AG10803 (cell line): ENCODE data around the gene MRPL54.

ENCODE experiments used
- DNase-seq: peaks from one replicate; pipeline ENCODE4 v3.0.0; 2010; ENCODE audit warnings: low read depth
- H3K4me3 ChIP-seq: 2 replicates; pipeline ENCODE4 v1.5.1; 2011; ENCODE audit warnings: mild to moderate bottlenecking, low read length, control low read depth
- TF ChIP-seq, protein P1 (sequence below): conservative IDR thresholded peaks from 2 replicates; pipeline ENCODE4 v1.5.1; 2011; ENCODE audit warnings: mild to moderate bottlenecking, low read length, control low read depth, inconsistent platforms

MRPL54 gene

DNA sequence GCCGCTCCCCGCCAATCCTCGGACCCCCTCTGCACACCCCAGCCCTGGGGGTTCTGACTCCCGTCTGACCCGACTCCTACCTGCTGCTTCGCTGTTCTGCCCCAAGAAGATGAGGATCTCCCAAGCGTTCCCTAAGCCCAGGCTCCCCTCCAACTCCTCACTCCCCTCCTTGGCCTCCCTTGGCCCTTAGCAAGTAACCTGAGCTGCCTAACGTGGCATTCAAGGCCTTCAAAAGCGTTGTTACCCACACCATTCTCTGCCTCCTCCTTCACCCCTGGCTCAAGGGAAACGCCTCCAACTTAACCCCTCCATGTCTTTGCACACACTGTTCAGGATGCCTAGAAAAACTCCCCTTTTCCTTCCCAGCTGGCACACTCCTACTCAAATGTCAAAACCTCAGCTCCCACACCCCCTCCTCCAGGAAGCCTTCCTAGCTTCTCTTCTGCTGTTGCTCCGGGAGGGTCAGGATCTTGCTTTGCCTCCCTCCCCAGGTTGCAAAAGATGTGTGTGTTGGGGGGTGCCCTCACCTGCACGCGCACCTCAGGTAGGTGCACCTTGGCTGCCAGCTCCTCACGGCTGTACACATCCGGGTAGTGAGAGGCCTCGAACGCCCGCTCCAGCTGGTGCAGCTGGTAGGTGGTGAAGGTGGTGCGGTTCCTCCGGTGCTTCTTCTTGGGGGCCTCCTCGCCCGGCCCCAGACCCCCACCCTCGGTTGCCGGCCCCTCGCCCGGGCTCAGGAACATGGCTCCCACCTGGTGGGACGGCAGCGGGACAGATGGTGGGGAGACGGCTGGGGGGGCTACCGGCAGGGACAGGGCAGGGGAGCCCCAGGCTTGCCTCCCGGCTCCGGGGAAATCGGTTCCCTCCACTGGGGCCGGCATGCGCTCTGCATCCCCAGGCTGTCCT lies 8.8 kb downstream of the MRPL54 start:
- TF ChIP-seq, protein P1, sequence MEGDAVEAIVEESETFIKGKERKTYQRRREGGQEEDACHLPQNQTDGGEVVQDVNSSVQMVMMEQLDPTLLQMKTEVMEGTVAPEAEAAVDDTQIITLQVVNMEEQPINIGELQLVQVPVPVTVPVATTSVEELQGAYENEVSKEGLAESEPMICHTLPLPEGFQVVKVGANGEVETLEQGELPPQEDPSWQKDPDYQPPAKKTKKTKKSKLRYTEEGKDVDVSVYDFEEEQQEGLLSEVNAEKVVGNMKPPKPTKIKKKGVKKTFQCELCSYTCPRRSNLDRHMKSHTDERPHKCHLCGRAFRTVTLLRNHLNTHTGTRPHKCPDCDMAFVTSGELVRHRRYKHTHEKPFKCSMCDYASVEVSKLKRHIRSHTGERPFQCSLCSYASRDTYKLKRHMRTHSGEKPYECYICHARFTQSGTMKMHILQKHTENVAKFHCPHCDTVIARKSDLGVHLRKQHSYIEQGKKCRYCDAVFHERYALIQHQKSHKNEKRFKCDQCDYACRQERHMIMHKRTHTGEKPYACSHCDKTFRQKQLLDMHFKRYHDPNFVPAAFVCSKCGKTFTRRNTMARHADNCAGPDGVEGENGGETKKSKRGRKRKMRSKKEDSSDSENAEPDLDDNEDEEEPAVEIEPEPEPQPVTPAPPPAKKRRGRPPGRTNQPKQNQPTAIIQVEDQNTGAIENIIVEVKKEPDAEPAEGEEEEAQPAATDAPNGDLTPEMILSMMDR, result no peak
- no peak for DNase-seq
- H3K4me3 ChIP-seq, result no peak overlapping the region

DNA sequence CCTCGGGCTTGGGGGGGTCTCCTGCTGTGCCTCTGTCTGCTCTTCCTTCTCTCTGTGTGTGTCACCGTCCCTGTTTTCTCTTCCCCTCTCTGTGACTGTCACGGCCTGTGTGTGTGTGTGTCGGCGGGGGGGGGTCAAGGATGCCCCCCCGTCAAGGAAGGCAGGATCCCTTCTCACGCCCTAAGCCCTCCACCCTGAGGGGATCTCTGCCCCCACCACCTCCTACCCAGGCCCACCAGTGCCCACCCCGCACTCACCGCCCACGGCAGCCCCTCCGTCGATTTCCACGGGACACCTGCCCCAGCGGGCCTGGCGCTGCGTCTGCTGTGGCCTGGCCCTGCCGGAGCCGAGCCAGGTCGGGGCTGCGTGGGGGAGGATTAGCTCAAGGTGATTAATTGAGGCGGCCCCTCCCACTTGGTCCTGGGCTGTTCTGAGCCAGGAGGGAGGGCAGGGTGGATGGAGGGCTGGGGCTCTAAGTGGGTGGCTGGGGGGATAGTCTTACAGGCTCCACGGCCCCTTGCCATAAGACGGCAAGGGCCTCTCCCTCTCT lies 9.5 kb downstream of the MRPL54 start, which contains the start of gene RAX2:
Gene RAX2 (minus strand): TSS at position 323 of the 550 bp plus-strand sequence. CDS start 486 bp downstream, outside the sequence.
- TF ChIP-seq, protein P1, result no peak
- DNase-seq, result no peak
- no peak within 1 kb of the TSS for H3K4me3 ChIP-seq

DNA sequence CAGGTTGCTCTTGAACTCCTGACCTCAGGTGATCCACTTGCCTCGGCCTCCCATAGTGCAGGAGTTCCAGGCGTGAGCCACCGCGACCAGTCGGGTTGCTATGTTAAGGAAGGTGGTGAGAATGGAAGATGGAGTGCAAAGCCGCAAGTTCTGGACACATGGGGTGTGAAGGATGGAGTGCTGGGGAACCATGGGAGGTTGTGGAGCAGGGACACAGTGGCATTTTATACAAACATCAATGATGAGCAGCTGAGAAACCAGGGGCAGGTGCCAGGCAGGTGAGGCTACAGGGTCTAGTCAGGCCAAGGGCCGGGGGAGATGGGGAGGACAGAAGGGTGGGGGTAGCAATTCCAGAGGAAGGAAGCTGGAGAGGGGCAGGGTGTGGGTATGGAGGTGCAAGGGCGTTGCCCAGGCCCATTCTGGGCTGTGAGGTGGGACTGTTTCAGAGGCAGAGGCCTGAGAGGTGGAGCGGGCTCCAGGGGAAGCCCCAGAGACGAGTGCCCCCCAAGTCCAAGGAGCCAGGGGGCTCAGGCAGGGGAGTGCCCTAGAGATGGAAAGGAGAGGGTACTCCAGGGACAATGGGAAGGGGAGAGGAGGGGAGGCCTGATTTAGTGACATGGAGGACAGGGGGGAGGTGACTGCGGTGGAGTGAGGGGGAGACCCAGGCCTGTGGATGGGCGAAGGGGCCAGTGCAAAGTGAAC lies 11.5 kb downstream of the MRPL54 start:
- no peak for DNase-seq
- TF ChIP-seq, protein P1, result no peak
- H3K4me3 ChIP-seq, result no peak overlapping the region

DNA sequence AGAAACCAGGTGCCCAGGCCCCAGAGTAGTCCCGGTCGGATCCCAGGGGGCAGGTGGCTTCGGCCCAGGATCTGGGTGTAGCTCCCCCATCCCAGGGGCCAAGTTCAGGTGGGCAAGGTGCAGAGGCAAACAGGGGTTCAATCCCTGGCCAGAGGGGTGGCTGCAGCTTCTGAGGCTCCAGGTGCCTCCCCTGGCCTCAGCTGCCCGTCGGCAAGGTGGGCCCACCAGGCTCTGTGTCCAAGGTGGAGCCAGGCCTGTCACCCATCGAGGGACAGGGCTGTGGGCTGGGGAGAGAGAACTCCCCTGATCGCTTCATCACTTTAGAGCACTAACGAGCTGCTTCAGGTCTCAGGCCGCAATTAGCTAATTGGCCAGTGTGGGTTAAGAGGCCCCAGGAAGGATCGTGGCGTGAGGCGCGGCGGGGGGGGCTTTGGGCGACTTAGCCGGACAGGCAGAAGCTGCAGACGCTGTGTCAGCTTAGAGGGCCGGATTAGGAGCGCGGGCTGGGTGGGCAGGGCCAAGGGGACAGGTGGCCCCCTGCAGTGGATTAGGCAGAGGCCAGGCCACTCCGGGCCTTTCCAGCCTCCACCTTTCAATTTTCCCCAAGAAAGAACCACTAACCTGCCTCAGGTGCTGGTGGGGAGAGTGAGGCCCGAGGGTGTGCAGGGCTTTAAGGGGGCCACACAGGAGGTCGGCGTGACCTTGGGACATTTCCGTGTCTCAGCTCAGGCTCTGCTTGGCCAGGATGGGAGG lies 12.3 kb downstream of the MRPL54 start:
- H3K4me3 ChIP-seq, result no peak overlapping the region
- TF ChIP-seq, protein P1, result no peak
- DNase-seq, result no peak

DNA sequence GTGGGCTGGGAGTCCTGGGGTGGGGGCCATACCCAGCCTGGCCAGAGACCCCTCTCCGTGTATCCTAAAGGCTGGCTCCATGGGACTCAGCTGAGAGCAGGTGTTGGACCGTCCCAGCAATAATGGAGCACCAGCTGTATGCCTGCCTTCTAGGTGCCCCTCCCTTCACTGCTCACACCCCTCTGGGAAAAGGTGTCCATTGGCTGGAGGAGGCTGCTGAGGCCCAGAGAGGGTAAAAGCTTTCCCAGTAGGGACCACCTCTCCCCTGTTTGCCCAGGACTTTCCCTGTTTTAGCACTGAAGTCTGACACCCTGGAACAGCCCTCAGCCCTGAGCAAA lies 12.9 kb downstream of the MRPL54 start:
- H3K4me3 ChIP-seq, result no peak overlapping the region
- TF ChIP-seq, protein P1, result no peak
- no peak for DNase-seq

DNA sequence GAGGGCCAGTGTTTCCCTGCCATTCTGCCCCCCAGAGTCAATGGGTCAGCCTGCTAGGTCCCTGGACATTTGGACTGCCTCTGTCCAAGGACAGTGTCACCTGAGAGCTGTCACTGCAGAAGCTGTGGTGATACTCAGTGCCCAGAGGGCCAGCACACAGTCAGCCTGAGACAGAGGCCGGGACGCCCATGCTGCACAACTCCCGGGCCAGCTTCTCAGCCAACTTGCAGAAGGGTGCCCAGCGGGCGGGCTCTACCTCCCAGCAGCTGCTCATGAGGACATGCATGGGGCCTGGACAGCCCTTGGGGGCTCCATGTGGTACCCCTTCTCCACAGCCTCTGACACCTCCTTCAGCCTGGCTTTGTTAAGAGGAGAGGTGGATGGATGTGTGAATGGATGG lies 13.3 kb downstream of the MRPL54 start:
- DNase-seq, result no peak
- H3K4me3 ChIP-seq, result no peak overlapping the region
- TF ChIP-seq, protein P1, result no peak
